Sigmoid colon (tissue), 7 donors: ENCODE measurements around the gene RASAL2. TPM values are rescaled to one million over a fixed set of nuclear protein-coding genes. Genes with fewer than 3 reads are reported as not detected.
A peak's percentile ranks its signal among the peaks of the same experiment; 100 is the strongest.

Experiments used
- DNase-seq: peaks from one replicate; pipeline ENCODE4 v3.0.0-alpha.2; 2019
- H3K27ac ChIP-seq, 4 donors: fragments of 200-600 bp; sonication (generic); one replicate each; pipeline ENCODE4 v1.5.1; 2016 to 2019; ENCODE audit warnings: mild to moderate bottlenecking in 1 of 4
- H3K27me3 ChIP-seq, 3 donors: fragments of 200-600 bp; sonication (generic); one replicate each; pipeline ENCODE4 v1.5.1; 2019; ENCODE audit warnings: mild to moderate bottlenecking in 1 of 3
- H3K36me3 ChIP-seq, 4 donors: fragments of 200-600 bp; sonication (generic); one replicate each; pipeline ENCODE4 v1.5.1; 2016 to 2019
- H3K4me1 ChIP-seq, 4 donors: fragments of 200-600 bp; sonication (generic); one replicate each; pipeline ENCODE4 v1.5.1; 2017 to 2019
- H3K4me3 ChIP-seq, 4 donors: fragments of 200-600 bp; sonication (generic); one replicate each; pipeline ENCODE4 v1.5.1; 2017 to 2019; ENCODE audit warnings: mild to moderate bottlenecking in 2 of 4, moderate library complexity in 1 of 4
- H3K9me3 ChIP-seq, 4 donors: fragments of 200-600 bp in 3 of 4; sonication (generic) in 3 of 4; one replicate each; pipeline versions ENCODE4 v1.5.1 to v1.6.1; 2013 to 2019
- CTCF ChIP-seq, 4 experiments: fragments of 450-650 bp in 3 of 4; fragments of 200-600 bp in 1 of 4; IDR thresholded peaks; one replicate each; pipeline ENCODE4 v1.5.1; 2016 to 2019; ENCODE audit warnings: antibody characterized with exemption in 4 of 4, mild to moderate bottlenecking in 3 of 4, moderate library complexity in 2 of 4
- EP300 ChIP-seq, 4 donors: sonication (generic); formaldehyde crosslinking; IDR thresholded peaks; one replicate each; pipeline ENCODE4 v1.6.1; 2017; ENCODE audit warnings: antibody characterized with exemption in 4 of 4
- POLR2A ChIP-seq, 2 donors: fragments of 450-650 bp; IDR thresholded peaks; one replicate each; pipeline ENCODE4 v1.6.1; 2016; ENCODE audit warnings: antibody characterized with exemption in 2 of 2, mild to moderate bottlenecking in 2 of 2, moderate library complexity in 2 of 2
- POLR2AphosphoS5 ChIP-seq, 4 donors: sonication (generic); formaldehyde crosslinking; IDR thresholded peaks; one replicate each; pipeline ENCODE4 v1.6.1; 2017; ENCODE audit warnings: antibody characterized with exemption in 4 of 4
- WGBS, 2 donors: extraction: QIAGEN DNeasy Blood & Tissue Kit; methylation state at CpG; one replicate each; pipeline ENCODE4 v1.1.7; 2013; 5-methylcytosine and 5-hydroxymethylcytosine counted together
- intact Hi-C: fragments of 100-400 bp; cut with DNase I; formaldehyde crosslinking; loops from one replicate; pipeline ENCODE4 v1.15.1; 2023
- polyA plus RNA-seq, 3 donors: library from polyadenylated mRNA; stranded (reverse); fragments of 200-250 nt; gene quantifications; one replicate each; pipeline ENCODE4 v1.2.3, GENCODE V29; 2013
- total RNA-seq, 4 donors: library from RNA; depleted of rRNA; stranded (reverse); fragments of >200 nt; gene quantifications; one replicate each; pipeline ENCODE4 v1.1.0, GENCODE V29; 2016
- donor health status: healthy with polysubstance abuse.
- donor health status: Bipolar disorder and iron deficiency.
- donor health status: healthy.

Gene RASAL2
- total and polyA plus RNA-seq, 7 donors: 0.92 to 25.5 (median 11.1) TPM

GRCh38 chr1:178337091-178337706, 243.3 kb downstream of the RASAL2 start:
- no peak for TF ChIP-seq POLR2A (IDR thresholded peaks at IDR 0.05)
- no peak for TF ChIP-seq EP300 (IDR thresholded peaks at IDR 0.05)
- no peak for TF ChIP-seq POLR2AphosphoS5 (IDR thresholded peaks at IDR 0.05)
- TF ChIP-seq CTCF (IDR thresholded peaks at IDR 0.05): no peak
- no peaks in the 10 kb centered on the region for H3K9me3 ChIP-seq
- intact Hi-C loops: no loop called here
- peaks cover 0 to 34% (median 19%) of the 10 kb centered on the region in 4 donors for H3K4me1 ChIP-seq
- H3K27ac ChIP-seq: no peak overlapping the region
- H3K4me3 ChIP-seq: no peak overlapping the region
- no peaks in the 10 kb centered on the region for H3K36me3 ChIP-seq
- no peaks in the 10 kb centered on the region for H3K27me3 ChIP-seq
- DNase-seq: no peak

GRCh38 chr1:178339834-178340233, 245.9 kb downstream of the RASAL2 start:
- Histone ChIP-seq H3K27me3 (no peaks in the 10 kb centered on the region), H3K9me3 (no peaks in the 10 kb centered on the region), H3K36me3 (no peaks in the 10 kb centered on the region), H3K4me3 (no peak overlapping the region), H3K4me1 (peaks cover 0 to 59% (median 39%) of the 10 kb centered on the region in 4 donors), H3K27ac (no peak overlapping the region)
- TF ChIP-seq POLR2AphosphoS5 (IDR thresholded peaks at IDR 0.05): no peak
- no peak for TF ChIP-seq EP300 (IDR thresholded peaks at IDR 0.05)
- TF ChIP-seq CTCF (IDR thresholded peaks at IDR 0.05): no peak
- no peak for TF ChIP-seq POLR2A (IDR thresholded peaks at IDR 0.05)
- DNase-seq: no peak
- intact Hi-C loops: loop anchor here (5.0 kb wide), 1 partner anchor 38 kb away; no protein-coding TSS in a partner anchor
- 61 to 63% methylated on average over 1 of the region's 1 CpG for WGBS, 2 donors

- WGBS, 2 donors: 10 to 58% methylated on average over 10 of the region's 10 CpGs
- intact Hi-C loops: loop anchor here (5.0 kb wide), 1 partner anchor 39 kb away; no protein-coding TSS in a partner anchor
- peak overlapping the region in 3 of 4 donors; percentile 47 to 60 (median 52) for H3K27ac ChIP-seq
- TF ChIP-seq POLR2A (IDR thresholded peaks at IDR 0.05) (no peak), POLR2AphosphoS5 (IDR thresholded peaks at IDR 0.05) (no peak), EP300 (IDR thresholded peaks at IDR 0.05) (no peak), CTCF (IDR thresholded peaks at IDR 0.05) (no peak)
- no peaks in the 10 kb centered on the region for H3K9me3 ChIP-seq
- no peak for DNase-seq
- H3K27me3 ChIP-seq: no peaks in the 10 kb centered on the region
- peak overlapping the region; percentile 13 to 38 (median 30) for H3K4me3 ChIP-seq
- H3K36me3 ChIP-seq: no peaks in the 10 kb centered on the region
- peaks cover 0 to 66% (median 48%) of the 10 kb centered on the region in 4 donors for H3K4me1 ChIP-seq
Observed at GRCh38 chr1:178341261-178341956, 247.5 kb downstream of the RASAL2 start.

- H3K4me1 ChIP-seq: peaks cover 0 to 66% (median 48%) of the 10 kb centered on the region in 4 donors
- H3K9me3 ChIP-seq: no peaks in the 10 kb centered on the region
- no peak for TF ChIP-seq CTCF (IDR thresholded peaks at IDR 0.05)
- no peak for DNase-seq
- 64 to 78% methylated on average over 2 of the region's 2 CpGs for WGBS, 2 donors
- intact Hi-C loops: loop anchor here (5.0 kb wide), 1 partner anchor 40 kb away; no protein-coding TSS in a partner anchor
- H3K27me3 ChIP-seq: no peaks in the 10 kb centered on the region
- no peaks in the 10 kb centered on the region for H3K36me3 ChIP-seq
- H3K27ac ChIP-seq: peak overlapping the region in 3 of 4 donors; percentile 25 to 48 (median 33)
- H3K4me3 ChIP-seq: no peak overlapping the region
Observed at GRCh38 chr1:178342745-178343144, 248.8 kb downstream of the RASAL2 start.
